GM18508 (cell line): ENCODE results near the gene APOL6.

ENCODE experiments used
- ATAC-seq: cut with Tn5 transposase; IDR thresholded peaks from one replicate; pipeline ENCODE4 v1.9.1; 2021; ENCODE audit warnings: moderate number of reproducible peaks; ENCODE audit not compliant: insufficient read depth, unreplicated experiment

APOL6 gene

GRCh38 chr22:35648066-35649025 is at the start of gene APOL6:
TSS of gene APOL6 (plus strand) at chr22:35648446. CDS start at chr22:35656426, 7,980 bp downstream.
- no peak for ATAC-seq

- ATAC-seq = no peak
Measured at GRCh38 chr22:35599364-35599763, 48.9 kb upstream of the APOL6 start.

GRCh38 chr22:35600476-35600875 is 47.8 kb upstream of the APOL6 start:
- no peak for ATAC-seq

GRCh38 chr22:35601013-35601580 is 47.1 kb upstream of the APOL6 start:
- ATAC-seq = no peak

- no peak for ATAC-seq
Measured at GRCh38 chr22:35601743-35602615, 46.3 kb upstream of the APOL6 start.

GRCh38 chr22:35604621-35605368 is 43.5 kb upstream of the APOL6 start:
- no peak for ATAC-seq

- ATAC-seq = no peak
Measured at GRCh38 chr22:35605369-35605680, 42.9 kb upstream of the APOL6 start.

- ATAC-seq = no peak
Measured at GRCh38 chr22:35605851-35606481, 42.3 kb upstream of the APOL6 start.

GRCh38 chr22:35606916-35607315 is 41.3 kb upstream of the APOL6 start:
- ATAC-seq = no peak

GRCh38 chr22:35608088-35608487 is 40.2 kb upstream of the APOL6 start:
- no peak for ATAC-seq

- ATAC-seq = no peak
Measured at GRCh38 chr22:35609261-35609660, 39.0 kb upstream of the APOL6 start.

GRCh38 chr22:35609761-35610160 is 38.5 kb upstream of the APOL6 start:
- no peak for ATAC-seq

- no peak for ATAC-seq
Measured at GRCh38 chr22:35610741-35611140, 37.5 kb upstream of the APOL6 start.

- no peak for ATAC-seq
Measured at GRCh38 chr22:35611200-35611890, 36.9 kb upstream of the APOL6 start.

GRCh38 chr22:35611891-35612576 is 36.2 kb upstream of the APOL6 start:
- no peak for ATAC-seq

GRCh38 chr22:35612903-35613302 is 35.3 kb upstream of the APOL6 start:
- ATAC-seq = no peak

GRCh38 chr22:35614404-35614803 is 33.8 kb upstream of the APOL6 start:
- ATAC-seq = no peak

- ATAC-seq = no peak
Measured at GRCh38 chr22:35615156-35615555, 33.1 kb upstream of the APOL6 start.

GRCh38 chr22:35616043-35616442 is 32.2 kb upstream of the APOL6 start:
- ATAC-seq = no peak
